T-helper 1 cell treated with Interleukin-12 subunit alpha and Interleukin-12 subunit beta and Interleukin-4 antibody, amounts not matched to agents 30 μg/mL and 1 μg/mL, for 36 hours (primary cell): ENCODE results near the gene XIRP2.
"Not testable (repeated sequence)": the region's sequence is repeated elsewhere in the genome, so short reads cannot be mapped to it uniquely, and the experiment has no call there.

Experiments used
- H3K27ac Mint-ChIP-seq: one replicate; pipeline ENCODE4 v1.8.0; 2021; ENCODE audit warnings: mild to moderate bottlenecking, mixed read lengths
- H3K27me3 Mint-ChIP-seq: one replicate; pipeline ENCODE4 v1.8.0; 2021; ENCODE audit warnings: low read depth, mixed read lengths
- H3K36me3 Mint-ChIP-seq: one replicate; pipeline ENCODE4 v1.8.0; 2021; ENCODE audit warnings: low read depth, mixed read lengths
- H3K4me1 Mint-ChIP-seq: one replicate; pipeline ENCODE4 v1.8.0; 2021; ENCODE audit warnings: low read depth, mixed read lengths
- H3K4me3 Mint-ChIP-seq: one replicate; pipeline ENCODE4 v1.8.0; 2021; ENCODE audit warnings: mild to moderate bottlenecking, moderate library complexity, mixed read lengths
- H3K9me3 Mint-ChIP-seq: one replicate; pipeline ENCODE4 v1.8.0; 2021; ENCODE audit warnings: mixed read lengths

XIRP2 gene

GRCh38 chr2:167265004-167265403 lies 376.7 kb downstream of the XIRP2 start:
- no peak overlapping the region for H3K4me3 Mint-ChIP-seq
- no peaks in the 10 kb centered on the region for H3K4me1 Mint-ChIP-seq
- H3K36me3 Mint-ChIP-seq, result no peaks in the 10 kb centered on the region

GRCh38 chr2:167265722-167266121 lies 377.4 kb downstream of the XIRP2 start:
- H3K36me3 Mint-ChIP-seq, result no peaks in the 10 kb centered on the region
- H3K9me3 Mint-ChIP-seq, result peaks cover 6% of the 10 kb centered on the region
- H3K4me3 Mint-ChIP-seq, result no peak overlapping the region
- no peaks in the 10 kb centered on the region for H3K27me3 Mint-ChIP-seq
- H3K27ac Mint-ChIP-seq, result no peak overlapping the region
- no peaks in the 10 kb centered on the region for H3K4me1 Mint-ChIP-seq

More at GRCh38 chr2:167265004-167265403, 376.7 kb downstream of the XIRP2 start:
- no peak overlapping the region for H3K27ac Mint-ChIP-seq
- H3K9me3 Mint-ChIP-seq, result peaks cover 6% of the 10 kb centered on the region
- no peaks in the 10 kb centered on the region for H3K27me3 Mint-ChIP-seq

- H3K27me3 Mint-ChIP-seq, H3K9me3 Mint-ChIP-seq, H3K4me3 Mint-ChIP-seq, H3K4me1 Mint-ChIP-seq, H3K27ac Mint-ChIP-seq, H3K36me3 Mint-ChIP-seq: not testable (repeated sequence)
Observed at GRCh38 chr2:167268245-167268644, 380.0 kb downstream of the XIRP2 start.

- peaks cover 6% of the 10 kb centered on the region for H3K9me3 Mint-ChIP-seq
- no peak overlapping the region for H3K4me3 Mint-ChIP-seq
- no peaks in the 10 kb centered on the region for H3K4me1 Mint-ChIP-seq
- H3K36me3 Mint-ChIP-seq, result no peaks in the 10 kb centered on the region
- H3K27me3 Mint-ChIP-seq, result no peaks in the 10 kb centered on the region
- no peak overlapping the region for H3K27ac Mint-ChIP-seq
Observed at GRCh38 chr2:167271932-167272331, 383.7 kb downstream of the XIRP2 start.

- Mint-ChIP-seq H3K4me3 (no peak overlapping the region), H3K27ac (no peak overlapping the region), H3K4me1 (no peaks in the 10 kb centered on the region), H3K9me3 (no peaks in the 10 kb centered on the region), H3K27me3 (no peaks in the 10 kb centered on the region), H3K36me3 (no peaks in the 10 kb centered on the region)
Observed at GRCh38 chr2:167275046-167275445, 386.8 kb downstream of the XIRP2 start.

- Mint-ChIP-seq H3K4me1 (no peaks in the 10 kb centered on the region), H3K4me3 (no peak overlapping the region), H3K9me3 (no peaks in the 10 kb centered on the region), H3K36me3 (no peaks in the 10 kb centered on the region), H3K27ac (no peak overlapping the region), H3K27me3 (peaks cover 6% of the 10 kb centered on the region)
Observed at GRCh38 chr2:167279810-167280209, 391.5 kb downstream of the XIRP2 start.

GRCh38 chr2:167287212-167287611 lies 398.9 kb downstream of the XIRP2 start:
- Mint-ChIP-seq H3K27ac (no peak overlapping the region), H3K36me3 (no peaks in the 10 kb centered on the region), H3K4me1 (peaks cover 1% of the 10 kb centered on the region), H3K9me3 (no peaks in the 10 kb centered on the region), H3K27me3 (peaks cover 39% of the 10 kb centered on the region), H3K4me3 (no peak overlapping the region)

- no peaks in the 10 kb centered on the region for H3K9me3 Mint-ChIP-seq
- no peak overlapping the region for H3K27ac Mint-ChIP-seq
- H3K36me3 Mint-ChIP-seq, result peaks cover 3% of the 10 kb centered on the region
- peaks cover 54% of the 10 kb centered on the region for H3K27me3 Mint-ChIP-seq
- H3K4me1 Mint-ChIP-seq, result peaks cover 13% of the 10 kb centered on the region
- H3K4me3 Mint-ChIP-seq, result no peak overlapping the region
Observed at GRCh38 chr2:167289651-167290410, 401.6 kb downstream of the XIRP2 start.

- H3K27ac Mint-ChIP-seq, result no peak within 1 kb of the TSS
- peaks cover 13% of the 10 kb centered on the region for H3K4me1 Mint-ChIP-seq
- peaks cover 3% of the 10 kb centered on the region for H3K36me3 Mint-ChIP-seq
- no peaks in the 10 kb centered on the region for H3K9me3 Mint-ChIP-seq
- peaks cover 56% of the 10 kb centered on the region for H3K27me3 Mint-ChIP-seq
- peak within 1 kb of the TSS; percentile 67 for H3K4me3 Mint-ChIP-seq
Observed at GRCh38 chr2:167292430-167293171, 404.3 kb downstream of the XIRP2 start, which contains the start of gene B3GALT1. Gene B3GALT1, plus strand, starts transcription at chr2:167293001.

- H3K27ac Mint-ChIP-seq, result no peak overlapping the region
- peaks cover 50% of the 10 kb centered on the region for H3K27me3 Mint-ChIP-seq
- peaks cover 13% of the 10 kb centered on the region for H3K4me1 Mint-ChIP-seq
Observed at GRCh38 chr2:167293172-167293781, 405.0 kb downstream of the XIRP2 start.

GRCh38 chr2:167293943-167294775 lies 405.9 kb downstream of the XIRP2 start:
- H3K27me3 Mint-ChIP-seq, result peaks cover 46% of the 10 kb centered on the region
- no peak overlapping the region for H3K27ac Mint-ChIP-seq
- peaks cover 3% of the 10 kb centered on the region for H3K36me3 Mint-ChIP-seq
- H3K9me3 Mint-ChIP-seq, result no peaks in the 10 kb centered on the region
- H3K4me3 Mint-ChIP-seq, result peak overlapping the region; percentile 72
- H3K4me1 Mint-ChIP-seq, result peaks cover 13% of the 10 kb centered on the region

More at GRCh38 chr2:167293172-167293781, 405.0 kb downstream of the XIRP2 start:
- H3K36me3 Mint-ChIP-seq, result peaks cover 3% of the 10 kb centered on the region
- no peaks in the 10 kb centered on the region for H3K9me3 Mint-ChIP-seq
- H3K4me3 Mint-ChIP-seq, result peak overlapping the region; percentile 63

GRCh38 chr2:167294776-167295140 lies 406.5 kb downstream of the XIRP2 start:
- Mint-ChIP-seq H3K4me1 (peaks cover 13% of the 10 kb centered on the region), H3K27me3 (peaks cover 44% of the 10 kb centered on the region), H3K27ac (no peak overlapping the region)

GRCh38 chr2:167297292-167297691 lies 409.0 kb downstream of the XIRP2 start:
- Mint-ChIP-seq H3K4me3 (no peak overlapping the region), H3K36me3 (peaks cover 3% of the 10 kb centered on the region)

More at GRCh38 chr2:167294776-167295140, 406.5 kb downstream of the XIRP2 start:
- peaks cover 3% of the 10 kb centered on the region for H3K36me3 Mint-ChIP-seq
- H3K4me3 Mint-ChIP-seq, result peak overlapping the region; percentile 72
- H3K9me3 Mint-ChIP-seq, result no peaks in the 10 kb centered on the region

GRCh38 chr2:167298017-167298416 lies 409.7 kb downstream of the XIRP2 start:
- no peaks in the 10 kb centered on the region for H3K9me3 Mint-ChIP-seq
- no peak overlapping the region for H3K4me3 Mint-ChIP-seq
- H3K4me1 Mint-ChIP-seq, result peaks cover 11% of the 10 kb centered on the region
- peaks cover 3% of the 10 kb centered on the region for H3K36me3 Mint-ChIP-seq
- H3K27ac Mint-ChIP-seq, result no peak overlapping the region
- peaks cover 20% of the 10 kb centered on the region for H3K27me3 Mint-ChIP-seq

More at GRCh38 chr2:167297292-167297691, 409.0 kb downstream of the XIRP2 start:
- no peaks in the 10 kb centered on the region for H3K9me3 Mint-ChIP-seq
- peaks cover 11% of the 10 kb centered on the region for H3K4me1 Mint-ChIP-seq
- H3K27ac Mint-ChIP-seq, result no peak overlapping the region
- peaks cover 25% of the 10 kb centered on the region for H3K27me3 Mint-ChIP-seq
